ENCODE measurements around the gene PDE6B.
A peak's percentile ranks its signal among the peaks of the same experiment; 100 is the strongest.

The PDE6B gene

DNA sequence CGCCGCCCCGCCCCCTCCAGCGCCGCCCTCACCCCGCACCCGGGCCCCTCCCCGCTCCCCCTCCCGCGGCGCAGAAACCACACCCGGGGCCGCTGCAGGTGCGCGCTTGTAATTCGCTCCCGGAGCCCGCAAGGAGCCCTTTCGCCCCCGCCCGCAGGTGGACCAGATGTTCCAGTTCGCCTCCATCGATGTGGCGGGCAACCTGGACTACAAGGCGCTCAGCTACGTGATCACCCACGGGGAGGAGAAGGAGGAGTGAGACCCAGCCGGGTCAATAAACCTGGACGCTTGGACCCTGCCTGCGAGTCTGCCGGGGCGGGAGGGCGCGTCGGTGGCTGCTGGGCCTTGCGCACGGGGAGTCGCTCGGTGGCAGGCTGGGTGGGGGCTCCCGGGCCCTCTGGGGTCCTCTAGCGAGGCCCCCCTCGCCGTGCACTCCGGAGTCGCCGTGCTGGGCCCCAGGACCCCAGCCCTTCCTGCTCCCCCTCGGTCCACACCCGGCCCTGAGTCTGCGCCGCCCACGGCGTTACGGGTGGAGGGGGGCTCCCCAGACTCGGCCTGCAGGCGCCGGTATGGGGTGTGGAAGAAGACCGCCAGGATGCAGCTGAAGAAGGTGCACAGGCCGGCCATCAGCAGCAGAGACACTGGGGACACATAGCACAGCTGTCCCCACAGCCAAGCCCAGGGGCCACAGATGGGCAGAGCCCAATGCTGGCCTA is 56.5 kb downstream of the PDE6B start:
- Histone ChIP-seq H3K9ac (no peak overlapping the region), H3K4me1 (peaks cover 48 to 79% (median 58%) of the 10 kb centered on the region in 10 experiments), H3K9me3 (replicated peaks in 1 of 11) (no peaks in the 10 kb centered on the region), H3K4me3 (no peak overlapping the region), H3K4me2 (peak overlapping the region in 2 of 11 experiments; percentile 13 to 74; a peak in 1 of 22 replicates), H3K36me3 (no peaks in the 10 kb centered on the region), H4K20me1 (0 out of 22 replicates have a peak, but pooled peaks cover 0 to 3% (median 0%) of the 10 kb centered on the region in 11 experiments), H3K27me3 (no peaks in the 10 kb centered on the region), H3K27ac (no peak overlapping the region)
- TF ChIP-seq Cebpa-rat (IDR thresholded peaks at IDR 0.05) = no peak

- no peaks in the 10 kb centered on the region for H3K27me3 ChIP-seq
- no peak overlapping the region for H3K27ac ChIP-seq
- no peaks in the 10 kb centered on the region for H3K36me3 ChIP-seq
- H3K4me2 ChIP-seq = peak overlapping the region in 10 of 11 experiments; percentile 37 to 74 (median 52); a peak in 16 of 22 replicates
- H3K4me1 ChIP-seq = peaks cover 40 to 79% (median 55%) of the 10 kb centered on the region in 10 experiments
- H3K9me3 ChIP-seq (replicated peaks in 1 of 11) = no peaks in the 10 kb centered on the region
- TF ChIP-seq Cebpa-rat (IDR thresholded peaks at IDR 0.05) = no peak
- no peak overlapping the region for H3K9ac ChIP-seq
- no peaks in the 10 kb centered on the region for H4K20me1 ChIP-seq
- H3K4me3 ChIP-seq = no peak overlapping the region
Measured at GRCh38 chr4:682490-683172, 57.3 kb downstream of the PDE6B start.

- Histone ChIP-seq H4K20me1 (no peaks in the 10 kb centered on the region), H3K9me3 (replicated peaks in 1 of 11) (no peaks in the 10 kb centered on the region), H3K4me2 (peak overlapping the region; percentile 37 to 74 (median 51); a peak in 20 of 22 replicates), H3K27ac (peak overlapping the region in 4 of 11 experiments; percentile 10 to 38 (median 20); a peak in 2 of 22 replicates), H3K9ac (peak overlapping the region in 5 of 11 experiments; percentile 6 to 35 (median 15); a peak in 3 of 22 replicates), H3K4me1 (peaks cover 33 to 79% (median 53%) of the 10 kb centered on the region in 10 experiments), H3K27me3 (peaks cover 0 to 3% (median 0%) of the 10 kb centered on the region in 11 experiments; a peak in 3 of 22 replicates), H3K4me3 (no peak overlapping the region), H3K36me3 (no peaks in the 10 kb centered on the region)
- TF ChIP-seq Cebpa-rat (IDR thresholded peaks at IDR 0.05) = no peak
Measured at GRCh38 chr4:683247-683897, 58.0 kb downstream of the PDE6B start.

DNA sequence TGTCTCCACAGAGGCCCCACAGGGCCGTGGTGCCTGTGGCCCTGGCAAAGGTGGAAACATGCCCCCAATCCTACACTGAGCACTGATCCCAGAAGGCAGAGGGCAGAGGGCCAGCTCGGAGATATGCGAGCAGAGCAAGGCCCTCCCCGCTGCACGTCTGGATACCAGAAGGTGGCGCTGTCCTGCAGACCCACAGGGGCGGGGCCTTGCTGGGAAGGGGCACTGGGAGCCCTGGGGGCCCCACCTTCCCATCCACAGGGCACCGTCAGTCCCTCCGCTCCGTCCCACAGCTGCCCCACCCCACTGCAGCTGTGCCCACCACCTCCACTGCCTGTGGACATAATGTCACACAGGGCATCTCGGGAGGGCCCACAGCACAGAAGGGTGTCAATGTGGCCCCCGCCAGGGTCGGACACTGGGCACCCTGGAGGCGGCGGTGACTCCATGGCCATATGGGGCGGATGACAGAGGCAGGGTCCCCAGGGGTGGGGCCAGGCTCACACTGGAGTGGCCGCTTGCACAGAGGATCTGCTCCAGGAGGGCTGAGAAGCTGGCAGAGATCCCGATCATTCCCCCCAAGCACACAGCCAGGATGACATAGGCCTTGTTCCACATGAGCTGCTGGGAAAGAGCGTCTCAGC is 58.7 kb downstream of the PDE6B start:
- H3K9me3 ChIP-seq (replicated peaks in 1 of 11) = no peaks in the 10 kb centered on the region
- H3K36me3 ChIP-seq = no peaks in the 10 kb centered on the region
- no peaks in the 10 kb centered on the region for H4K20me1 ChIP-seq
- H3K4me3 ChIP-seq = no peak overlapping the region
- TF ChIP-seq Cebpa-rat (IDR thresholded peaks at IDR 0.05) = no peak
- H3K27ac ChIP-seq = peak overlapping the region in 3 of 11 experiments; percentile 10 to 38 (median 28); a peak in 1 of 22 replicates
- peaks cover 28 to 80% (median 53%) of the 10 kb centered on the region in 10 experiments for H3K4me1 ChIP-seq
- H3K9ac ChIP-seq = peak overlapping the region in 3 of 11 experiments; percentile 6 to 15 (median 12); a peak in 2 of 22 replicates
- H3K27me3 ChIP-seq = peaks cover 0 to 11% (median 0%) of the 10 kb centered on the region in 11 experiments; a peak in 7 of 22 replicates
- peak overlapping the region; percentile 37 to 74 (median 51); a peak in 20 of 22 replicates for H3K4me2 ChIP-seq

GRCh38 chr4:684623-685327 is 59.4 kb downstream of the PDE6B start:
- Histone ChIP-seq H3K9me3 (replicated peaks in 1 of 11) (no peaks in the 10 kb centered on the region), H3K27ac (no peak overlapping the region), H4K20me1 (no peaks in the 10 kb centered on the region), H3K4me1 (peaks cover 35 to 87% (median 59%) of the 10 kb centered on the region in 10 experiments), H3K36me3 (no peaks in the 10 kb centered on the region), H3K27me3 (peaks cover 0 to 13% (median 0%) of the 10 kb centered on the region in 11 experiments; a peak in 7 of 22 replicates), H3K4me2 (peak overlapping the region in 1 of 11 experiments; percentile 74; a peak in 1 of 22 replicates), H3K4me3 (no peak overlapping the region), H3K9ac (no peak overlapping the region)
- no peak for TF ChIP-seq Cebpa-rat (IDR thresholded peaks at IDR 0.05)

DNA sequence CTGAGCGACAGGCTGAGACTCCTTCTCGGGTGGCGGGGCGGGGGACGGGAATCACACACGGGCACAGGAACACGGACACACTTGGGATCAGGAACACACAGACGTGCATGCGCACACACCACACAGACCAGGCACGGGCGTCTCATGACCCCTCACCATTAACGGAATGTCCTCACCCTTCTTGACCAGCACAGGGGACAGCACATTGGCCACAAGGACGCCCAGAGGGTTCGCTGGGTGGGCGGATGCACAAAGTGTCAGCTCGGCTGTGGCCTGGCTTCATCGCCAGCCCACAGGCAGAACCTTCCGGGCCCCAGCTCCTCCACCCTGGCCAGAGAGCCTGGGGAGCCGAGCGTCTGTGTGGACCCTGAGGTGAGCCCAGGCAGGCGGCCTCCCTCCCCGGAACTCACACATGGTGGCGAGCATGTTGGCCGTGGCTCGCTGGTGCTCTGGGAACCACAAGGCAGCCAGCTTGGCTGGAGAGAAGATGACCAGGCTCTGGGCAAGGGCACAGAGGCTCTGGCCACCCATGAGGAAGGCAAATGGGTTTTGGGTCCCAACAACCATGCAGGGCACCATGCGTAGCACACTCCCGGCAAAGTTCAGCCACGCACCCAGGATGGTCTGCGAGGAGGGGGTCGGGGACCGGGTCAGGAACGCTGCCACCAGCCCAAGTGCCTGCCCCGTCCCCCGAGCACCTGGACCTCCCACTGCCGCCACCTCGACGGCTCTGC is 60.5 kb downstream of the PDE6B start:
- no peak for TF ChIP-seq Cebpa-rat (IDR thresholded peaks at IDR 0.05)
- H4K20me1 ChIP-seq = no peaks in the 10 kb centered on the region
- H3K9ac ChIP-seq = no peak overlapping the region
- no peak overlapping the region for H3K4me3 ChIP-seq
- H3K27me3 ChIP-seq = peaks cover 0 to 13% (median 0%) of the 10 kb centered on the region in 11 experiments; a peak in 7 of 22 replicates
- H3K4me1 ChIP-seq = peaks cover 30 to 86% (median 53%) of the 10 kb centered on the region in 10 experiments
- peak overlapping the region in 3 of 11 experiments; percentile 88 to 91 (median 90); a peak in 6 of 22 replicates for H3K4me2 ChIP-seq
- H3K36me3 ChIP-seq = no peaks in the 10 kb centered on the region
- no peaks in the 10 kb centered on the region for H3K9me3 ChIP-seq (replicated peaks in 1 of 11)
- peak overlapping the region in 1 of 11 experiments; percentile 75; a peak in 2 of 22 replicates for H3K27ac ChIP-seq

- Histone ChIP-seq H3K4me1 (peaks cover 26 to 81% (median 48%) of the 10 kb centered on the region in 10 experiments), H3K36me3 (no peaks in the 10 kb centered on the region), H3K4me2 (peak overlapping the region in 5 of 11 experiments; percentile 62 to 91 (median 88); a peak in 9 of 22 replicates), H3K9ac (no peak overlapping the region), H4K20me1 (no peaks in the 10 kb centered on the region), H3K9me3 (replicated peaks in 1 of 11) (no peaks in the 10 kb centered on the region), H3K27me3 (peaks cover 0 to 13% (median 0%) of the 10 kb centered on the region in 11 experiments; a peak in 7 of 22 replicates), H3K4me3 (no peak overlapping the region), H3K27ac (peak overlapping the region in 4 of 11 experiments; percentile 54 to 77 (median 76); a peak in 8 of 22 replicates)
- TF ChIP-seq Cebpa-rat (IDR thresholded peaks at IDR 0.05) = no peak
Measured at GRCh38 chr4:686413-687040, 61.2 kb downstream of the PDE6B start.
